ENCODE measurements around the gene PXDC1. TPM values are rescaled to one million over a fixed set of nuclear protein-coding genes. Genes with fewer than 3 reads are reported as not detected.

PXDC1 gene
- total and polyA plus RNA-seq, 4 donors = 24.1 to 106 (median 77.6) TPM

- DNase-seq (ENCODE audit: low spot score) = no peak
- Histone ChIP-seq H3K27me3 (ENCODE audit: control insufficient read depth in 4 of 4, insufficient read depth in 4 of 4, low read length in 3 of 4) (no peaks in the 10 kb centered on the region), H3K36me3 (ENCODE audit: control insufficient read depth in 4 of 4, insufficient read depth in 3 of 4, low read depth in 1 of 4, low read length in 3 of 4) (no peaks in the 10 kb centered on the region), H3K27ac (ENCODE audit: low read depth in 1 of 2, low read length in 2 of 2) (no peak overlapping the region), H3K9ac (ENCODE audit: low read depth in 1 of 2, low read length in 2 of 2) (no peak overlapping the region), H3K4me3 (ENCODE audit: low read depth in 1 of 3, low read length in 3 of 3) (no peak overlapping the region), H3K4me1 (ENCODE audit: control insufficient read depth in 4 of 4, insufficient read depth in 4 of 4, low read length in 3 of 4) (no peaks in the 10 kb centered on the region), H3K9me3 (ENCODE audit: control insufficient read depth in 4 of 4, low read length in 3 of 4) (no peaks in the 10 kb centered on the region)
- 92% methylated on average over 5 of the region's 5 CpGs for WGBS
- TF ChIP-seq RXRA (IDR thresholded peaks at IDR 0.05) (no peak), FOXA2 (IDR thresholded peaks at IDR 0.05) (no peak), REST (IDR thresholded peaks at IDR 0.05) (no peak), HNF4A (conservative IDR thresholded peaks at IDR 0.05) (no peak), TAF1 (conservative IDR thresholded peaks at IDR 0.05) (no peak)
Observed at GRCh38 chr6:3701631-3702030, 49.9 kb downstream of the PXDC1 start.

GRCh38 chr6:3699231-3699630, 52.3 kb downstream of the PXDC1 start:
- TF ChIP-seq CTCF (IDR thresholded peaks at IDR 0.05; ENCODE audit: low read depth, low read length, missing input control) (no peak), EGR1 (IDR thresholded peaks at IDR 0.05; ENCODE audit: low read depth in 2 of 2) (no peak), ZBTB33 (IDR thresholded peaks at IDR 0.05) (no peak), RAD21 (IDR thresholded peaks at IDR 0.05) (no peak), NR2F2 (IDR thresholded peaks at IDR 0.05) (no peak), YY1 (IDR thresholded peaks at IDR 0.05) (no peak), MAX (IDR thresholded peaks at IDR 0.05) (no peak), TAF1 (conservative IDR thresholded peaks at IDR 0.05) (no peak), JUND (IDR thresholded peaks at IDR 0.05) (no peak), ATF3 (IDR thresholded peaks at IDR 0.05) (no peak), REST (IDR thresholded peaks at IDR 0.05) (no peak), RXRA (IDR thresholded peaks at IDR 0.05) (no peak), GABPA (IDR thresholded peaks at IDR 0.05 in 1 of 2, conservative IDR thresholded peaks at IDR 0.05 in 1 of 2) (no peak), FOXA1 (IDR thresholded peaks at IDR 0.05) (no peak), HNF4G (IDR thresholded peaks at IDR 0.05) (no peak), HNF4A (conservative IDR thresholded peaks at IDR 0.05) (no peak), FOXA2 (IDR thresholded peaks at IDR 0.05) (no peak), SP1 (IDR thresholded peaks at IDR 0.05) (no peak)
- DNase-seq (ENCODE audit: low spot score) = no peak
- Histone ChIP-seq H3K9me3 (ENCODE audit: control insufficient read depth in 4 of 4, low read length in 3 of 4) (no peaks in the 10 kb centered on the region), H3K9ac (ENCODE audit: low read depth in 1 of 2, low read length in 2 of 2) (no peak overlapping the region), H3K27me3 (ENCODE audit: control insufficient read depth in 4 of 4, insufficient read depth in 4 of 4, low read length in 3 of 4) (no peaks in the 10 kb centered on the region), H3K27ac (ENCODE audit: low read depth in 1 of 2, low read length in 2 of 2) (no peak overlapping the region), H3K4me1 (ENCODE audit: control insufficient read depth in 4 of 4, insufficient read depth in 4 of 4, low read length in 3 of 4) (no peaks in the 10 kb centered on the region), H3K4me3 (ENCODE audit: low read depth in 1 of 3, low read length in 3 of 3) (no peak overlapping the region), H3K36me3 (ENCODE audit: control insufficient read depth in 4 of 4, insufficient read depth in 3 of 4, low read depth in 1 of 4, low read length in 3 of 4) (no peaks in the 10 kb centered on the region)
- WGBS = 72% methylated on average over 3 of the region's 3 CpGs

Measured in liver (tissue), 9 donors.